Measurements from ENCODE around the gene PLEKHG7.
A peak's percentile ranks its signal among the peaks of the same experiment; 100 is the strongest.
"Not testable (repeated sequence)": the region's sequence is repeated elsewhere in the genome, so short reads cannot be mapped to it uniquely, and the experiment has no call there.

PLEKHG7 gene

GRCh38 chr12:92745856-92746550 is 43.2 kb downstream of the PLEKHG7 start:
- DNase-seq (ENCODE audit: low read depth in 2 of 2), result no peak

DNA sequence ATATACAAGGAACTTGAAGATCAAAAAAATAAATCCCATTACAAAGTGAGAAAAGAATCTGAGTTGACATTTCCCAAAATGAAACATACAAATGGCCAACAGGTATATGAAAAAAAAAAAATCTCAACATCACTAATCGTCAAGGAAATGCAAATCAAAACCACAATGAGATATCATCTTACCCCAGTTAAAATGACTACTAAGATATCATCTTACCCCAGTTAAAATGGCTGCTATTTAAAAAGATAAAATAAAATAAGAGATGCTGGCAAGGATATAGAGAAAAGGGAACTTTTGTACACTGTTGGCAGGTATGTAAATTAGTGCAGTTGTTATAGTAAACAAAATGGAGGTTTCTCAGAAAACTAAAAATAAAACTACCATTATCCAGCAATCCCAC is 44.4 kb downstream of the PLEKHG7 start:
- DNase-seq (ENCODE audit: low read depth in 2 of 2), result no peak

DNA sequence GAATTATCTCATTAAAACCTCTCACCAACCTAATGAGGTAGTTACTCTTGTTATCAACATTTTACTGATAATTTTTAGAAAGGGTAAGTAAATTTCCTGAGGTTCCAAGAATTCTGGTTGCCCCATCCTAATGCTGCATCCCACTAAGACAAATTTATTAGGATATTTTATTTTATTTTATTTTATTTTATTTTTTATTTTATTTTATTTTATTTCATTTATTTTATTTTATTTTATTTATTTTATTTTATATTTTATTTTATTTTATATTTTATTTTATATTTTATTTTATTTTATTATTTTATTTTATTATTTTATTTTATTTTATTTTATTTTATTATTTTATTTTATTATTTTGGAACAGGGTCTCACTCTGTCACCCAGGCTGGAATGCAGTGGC is 46.9 kb downstream of the PLEKHG7 start:
- not testable (repeated sequence) for DNase-seq (ENCODE audit: low read depth in 2 of 2)

GRCh38 chr12:92753976-92754885 is 51.4 kb downstream of the PLEKHG7 start:
- DNase-seq (ENCODE audit: low read depth in 2 of 2), result no peak

- no peak for DNase-seq (ENCODE audit: low read depth in 2 of 2)
Measured at GRCh38 chr12:92756898-92757596, 54.3 kb downstream of the PLEKHG7 start.

GRCh38 chr12:92757597-92758121 is 54.9 kb downstream of the PLEKHG7 start:
- no peak for DNase-seq (ENCODE audit: low read depth in 2 of 2)

- DNase-seq (ENCODE audit: low read depth in 2 of 2), result no peak
Measured at GRCh38 chr12:92759634-92760268, 57.0 kb downstream of the PLEKHG7 start.

GRCh38 chr12:92762773-92763172 is 60.0 kb downstream of the PLEKHG7 start:
- no peak for DNase-seq (ENCODE audit: low read depth in 2 of 2)

- DNase-seq (ENCODE audit: low read depth in 2 of 2), result no peak
Measured at GRCh38 chr12:92764831-92765230, 62.0 kb downstream of the PLEKHG7 start.

DNA sequence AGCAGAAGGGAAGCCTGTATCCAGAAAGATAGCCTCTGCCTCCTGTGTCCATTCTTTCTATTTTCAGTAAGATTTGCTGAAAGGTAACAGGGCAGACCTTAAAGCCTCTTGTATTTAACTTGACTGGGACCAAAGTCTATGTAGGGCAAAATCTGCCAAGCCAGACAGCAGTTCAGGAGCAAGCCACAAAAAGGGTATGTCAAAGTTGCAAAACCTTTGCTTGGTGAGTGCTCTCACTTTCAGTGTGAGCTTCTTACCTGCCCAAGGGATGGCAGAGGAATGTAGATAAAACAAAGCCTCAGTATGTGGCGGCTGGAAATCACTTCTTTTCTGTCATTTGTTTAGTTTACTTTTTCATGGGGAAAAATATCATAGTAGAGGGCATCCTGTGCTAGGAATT is 63.1 kb downstream of the PLEKHG7 start:
- DNase-seq (ENCODE audit: low read depth in 2 of 2), result no peak

DNA sequence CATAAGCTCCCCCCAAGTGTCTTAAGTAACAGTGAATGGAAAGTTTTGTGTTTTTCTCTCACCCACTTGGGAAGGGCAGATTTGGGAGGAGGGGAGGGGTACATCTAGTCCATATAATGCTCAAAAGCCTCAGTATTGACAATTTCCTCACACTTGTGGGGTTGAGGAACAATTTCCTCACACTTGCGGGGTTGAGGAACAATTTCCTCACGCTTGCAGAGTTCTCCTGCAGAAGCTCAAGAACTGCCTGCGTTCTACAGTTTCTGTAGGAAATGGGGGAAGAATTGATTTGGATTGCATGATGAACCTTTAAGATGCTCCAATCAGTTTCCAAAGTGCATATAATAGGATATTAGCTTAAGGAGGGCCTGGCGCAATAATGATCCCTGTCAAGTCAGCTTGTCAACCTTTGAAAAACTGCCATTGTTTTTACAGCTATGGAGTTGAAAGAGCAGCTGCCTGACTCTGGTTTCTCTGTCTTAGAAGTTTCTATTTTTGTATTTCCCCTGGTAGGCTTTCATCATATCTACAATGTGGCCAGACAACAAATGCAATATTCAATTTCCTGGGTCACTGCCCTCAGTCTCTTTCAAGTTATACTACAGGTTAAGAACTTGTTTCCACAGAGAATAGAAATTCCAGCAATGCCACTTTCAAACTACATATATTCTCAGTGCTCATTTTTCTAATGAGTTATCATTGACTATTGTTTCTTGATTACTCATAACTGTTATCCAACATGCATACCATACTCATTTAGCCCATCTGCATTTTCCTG is 66.5 kb downstream of the PLEKHG7 start:
- DNase-seq (ENCODE audit: low read depth in 2 of 2), result no peak

DNA sequence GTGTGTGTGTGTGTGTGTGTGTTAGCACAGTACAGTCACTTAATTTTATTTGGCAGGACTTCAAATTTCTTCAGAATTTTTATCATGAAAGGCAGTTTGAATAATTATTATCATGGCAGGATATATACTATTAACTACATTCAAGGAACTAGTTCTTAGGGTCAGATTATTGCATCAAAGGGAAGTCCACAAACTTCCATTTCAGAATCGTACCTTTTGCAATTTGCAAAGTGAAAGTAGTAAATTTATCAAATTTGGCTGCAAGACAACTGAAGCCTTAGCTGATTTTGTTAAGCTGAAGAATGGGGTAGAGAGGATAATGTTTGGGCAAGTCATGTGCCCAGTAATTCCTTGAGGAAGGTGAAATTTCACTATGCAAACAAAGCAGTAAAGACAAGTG is 68.2 kb downstream of the PLEKHG7 start:
- no peak for DNase-seq (ENCODE audit: low read depth in 2 of 2)

GRCh38 chr12:92775416-92775815 is 72.6 kb downstream of the PLEKHG7 start:
- no peak for DNase-seq (ENCODE audit: low read depth in 2 of 2)

- DNase-seq (ENCODE audit: low read depth in 2 of 2), result no peak
Measured at GRCh38 chr12:92778525-92778924, 75.7 kb downstream of the PLEKHG7 start.

DNA sequence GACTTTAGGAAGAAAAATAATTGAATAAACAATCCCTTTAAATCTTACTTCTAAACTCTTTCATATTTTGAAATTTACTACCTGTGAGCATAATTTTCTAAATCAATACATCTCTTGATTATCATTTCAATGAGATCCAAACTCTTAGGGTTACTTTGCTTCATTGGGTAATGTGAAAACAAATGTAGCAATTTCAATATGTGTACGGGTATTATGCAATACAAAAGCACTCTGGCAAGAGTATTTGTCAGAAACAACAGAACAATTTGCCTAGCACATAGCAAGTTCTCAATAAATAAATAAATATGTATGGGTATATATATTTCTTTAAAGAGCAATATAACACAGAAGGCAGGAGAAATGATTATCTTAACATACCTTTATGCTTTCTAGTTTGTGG is 77.1 kb downstream of the PLEKHG7 start:
- no peak for DNase-seq (ENCODE audit: low read depth in 2 of 2)

GRCh38 chr12:92784356-92784755 is 81.6 kb downstream of the PLEKHG7 start:
- no peak for DNase-seq (ENCODE audit: low read depth in 2 of 2)

DNA sequence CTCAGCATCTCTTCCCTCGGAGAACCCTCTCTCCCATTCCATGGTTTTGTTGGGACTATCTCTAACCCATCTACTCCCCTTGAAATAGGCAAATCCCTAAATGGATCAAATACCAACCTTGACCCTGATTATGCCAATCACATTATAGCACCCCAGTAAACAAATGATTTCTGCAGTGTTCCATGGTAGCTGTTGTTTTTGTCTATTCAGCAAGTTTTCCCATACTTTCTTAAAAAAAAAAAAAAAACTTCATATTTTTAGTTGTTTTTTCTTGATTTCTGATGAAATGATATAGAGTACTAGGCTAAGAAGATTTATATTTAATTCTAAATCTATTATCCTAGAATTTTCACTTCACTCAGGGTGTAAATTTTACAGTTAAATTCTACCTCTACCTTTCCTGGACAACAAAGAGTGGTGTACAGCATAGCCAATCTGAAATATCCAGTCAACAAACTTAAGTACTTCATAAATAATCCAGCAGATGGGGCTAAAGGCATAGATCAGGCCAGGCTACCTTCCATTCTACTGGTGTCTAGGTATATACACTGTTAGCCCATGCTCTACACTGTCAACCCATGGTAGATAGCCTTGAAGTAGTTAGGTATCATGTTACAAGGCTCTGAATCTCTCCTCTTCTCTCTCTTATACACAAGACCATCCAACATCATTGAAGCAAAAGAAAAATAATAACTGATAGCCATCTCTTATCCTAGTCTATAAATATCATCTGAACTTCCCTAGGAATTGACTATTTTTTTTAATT is 82.2 kb downstream of the PLEKHG7 start:
- DNase-seq (ENCODE audit: low read depth in 2 of 2), result peak in 1 of 2 donors; percentile 7

DNA sequence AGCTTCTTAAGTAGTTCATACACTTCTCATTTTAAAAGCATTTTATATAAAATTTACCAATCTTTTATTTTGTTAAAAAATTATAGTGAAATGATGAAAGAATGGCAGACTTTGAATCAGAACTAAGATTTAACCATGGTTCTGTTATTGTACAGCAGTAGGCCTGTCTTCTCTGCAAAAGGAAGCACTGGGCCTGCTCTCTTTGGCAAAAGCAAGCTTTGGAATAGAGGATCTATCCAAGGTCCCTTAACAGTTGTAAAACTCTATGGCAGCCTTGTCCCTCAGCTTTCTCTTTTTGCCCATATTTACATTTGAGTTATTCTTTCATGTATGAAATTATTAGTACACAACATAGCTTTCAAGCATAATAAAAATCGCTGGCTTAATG is 82.8 kb downstream of the PLEKHG7 start:
- DNase-seq (ENCODE audit: low read depth in 2 of 2), result no peak

DNA sequence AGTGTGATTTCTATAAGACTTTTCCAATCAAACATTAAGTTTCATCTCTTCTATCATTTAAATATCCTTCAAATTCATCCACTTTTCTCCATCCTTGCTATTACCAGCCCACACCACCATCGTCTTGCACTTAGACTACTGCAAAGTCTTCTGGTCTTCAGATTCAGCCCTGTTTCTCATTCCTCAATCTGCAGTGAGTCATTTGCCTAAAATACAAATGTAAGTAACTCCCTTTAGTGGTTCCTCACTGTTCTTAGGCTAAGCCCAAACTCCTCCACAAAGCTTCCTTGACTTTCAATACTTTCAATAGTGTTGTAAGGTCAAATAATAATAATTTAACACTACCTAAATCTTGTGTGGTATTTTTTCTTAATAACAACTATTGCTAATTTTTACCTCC is 83.3 kb downstream of the PLEKHG7 start:
- no peak for DNase-seq (ENCODE audit: low read depth in 2 of 2)

DNA sequence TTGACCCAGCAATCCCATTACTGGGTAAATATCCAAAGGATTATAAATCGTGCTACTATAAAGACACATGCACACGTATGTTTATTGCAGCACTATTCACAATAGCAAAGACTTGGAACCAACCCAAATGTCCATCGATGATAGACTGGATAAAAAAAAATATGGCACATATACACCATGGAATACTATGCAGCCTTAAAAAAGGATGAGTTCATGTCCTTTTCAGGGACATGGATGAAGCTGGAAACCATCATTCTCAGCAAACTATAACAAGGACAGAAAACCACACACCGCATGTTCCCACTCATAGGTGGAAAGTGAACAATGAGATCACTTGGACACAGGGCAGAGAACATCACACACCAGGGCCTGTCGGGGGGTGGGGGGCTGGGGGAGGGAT is 91.6 kb downstream of the PLEKHG7 start:
- DNase-seq (ENCODE audit: low read depth in 2 of 2), result not testable (repeated sequence)

Data from stimulated activated CD8-positive, alpha-beta memory T cell treated with anti-CD3 and anti-CD28 coated beads, Interleukin-7, amount 100 ng/mL, for 4 hours (primary cell).